Measurements from ENCODE around the gene GRIP1.

DNA sequence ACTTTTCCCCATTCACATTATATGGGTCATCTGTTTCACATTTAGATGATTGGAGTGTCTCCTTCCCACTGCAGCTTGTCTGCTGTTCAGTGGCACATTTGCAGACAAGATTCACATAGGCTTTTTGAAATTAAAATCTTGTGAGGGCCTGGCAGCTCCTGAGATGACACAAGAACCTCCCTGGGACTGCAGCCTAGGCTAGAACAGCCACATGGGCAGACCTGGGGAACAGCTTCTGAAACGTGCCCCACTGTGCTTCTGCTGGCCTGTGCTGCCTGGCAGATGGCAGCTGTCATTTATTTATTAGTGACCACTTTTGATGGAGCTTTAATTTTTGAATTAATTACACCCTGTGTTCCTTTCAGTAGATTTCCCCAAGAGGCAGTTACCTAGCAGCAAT lies 137.4 kb downstream of the GRIP1 start:
- no peak for TF ChIP-seq POLR2AphosphoS5 (IDR thresholded peaks at IDR 0.05; ENCODE audit: low read depth, low read length)
- TF ChIP-seq TAF1 (IDR thresholded peaks at IDR 0.05; ENCODE audit: borderline replicate concordance, low read depth, low read length), result no peak
